ENCODE results near the gene PDZD2. TPM values are rescaled to one million over a fixed set of nuclear protein-coding genes. Genes with fewer than 3 reads are reported as not detected.

Gene PDZD2
- total RNA-seq, 4 donors from 2014 or later: 34.1 to 91.4 (median 51.0) TPM

DNA sequence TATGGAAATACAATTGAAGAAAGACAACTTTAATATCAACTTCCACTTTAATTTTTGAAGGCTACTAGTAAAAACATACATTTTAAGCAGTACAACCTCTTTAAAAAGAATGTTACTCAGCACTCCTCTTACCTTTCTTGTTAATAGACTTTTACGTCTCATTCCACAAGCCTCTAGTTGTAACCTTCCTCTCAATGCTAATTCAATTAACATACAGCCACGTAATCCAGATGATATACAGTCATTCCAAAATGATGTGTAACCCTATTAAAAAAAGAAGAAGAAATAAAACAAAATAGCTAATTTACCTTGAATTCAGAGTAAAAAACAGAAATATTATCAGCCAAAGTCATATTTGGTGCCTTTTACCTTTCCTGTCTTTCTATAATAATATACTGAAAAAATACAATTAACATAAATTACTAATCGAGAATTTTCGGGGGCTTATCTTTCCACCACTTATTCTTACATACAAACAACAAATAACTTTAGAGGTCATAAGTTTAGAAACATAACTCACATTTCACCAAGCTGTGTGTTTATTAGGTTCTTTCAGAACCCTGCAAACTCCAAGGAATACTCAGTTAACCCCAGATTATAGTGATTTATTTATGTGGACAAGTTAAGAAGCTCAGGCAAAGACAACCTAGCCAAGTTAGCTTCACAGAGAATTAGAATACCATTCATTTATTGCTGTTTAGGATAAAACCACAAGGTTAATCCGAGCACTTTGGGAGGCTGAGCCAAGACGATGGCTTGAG lies 504.9 kb downstream of the PDZD2 start:
- TF ChIP-seq, protein P1, sequence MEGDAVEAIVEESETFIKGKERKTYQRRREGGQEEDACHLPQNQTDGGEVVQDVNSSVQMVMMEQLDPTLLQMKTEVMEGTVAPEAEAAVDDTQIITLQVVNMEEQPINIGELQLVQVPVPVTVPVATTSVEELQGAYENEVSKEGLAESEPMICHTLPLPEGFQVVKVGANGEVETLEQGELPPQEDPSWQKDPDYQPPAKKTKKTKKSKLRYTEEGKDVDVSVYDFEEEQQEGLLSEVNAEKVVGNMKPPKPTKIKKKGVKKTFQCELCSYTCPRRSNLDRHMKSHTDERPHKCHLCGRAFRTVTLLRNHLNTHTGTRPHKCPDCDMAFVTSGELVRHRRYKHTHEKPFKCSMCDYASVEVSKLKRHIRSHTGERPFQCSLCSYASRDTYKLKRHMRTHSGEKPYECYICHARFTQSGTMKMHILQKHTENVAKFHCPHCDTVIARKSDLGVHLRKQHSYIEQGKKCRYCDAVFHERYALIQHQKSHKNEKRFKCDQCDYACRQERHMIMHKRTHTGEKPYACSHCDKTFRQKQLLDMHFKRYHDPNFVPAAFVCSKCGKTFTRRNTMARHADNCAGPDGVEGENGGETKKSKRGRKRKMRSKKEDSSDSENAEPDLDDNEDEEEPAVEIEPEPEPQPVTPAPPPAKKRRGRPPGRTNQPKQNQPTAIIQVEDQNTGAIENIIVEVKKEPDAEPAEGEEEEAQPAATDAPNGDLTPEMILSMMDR (IDR thresholded peaks at IDR 0.05; ENCODE audit: low read depth): no peak

DNA sequence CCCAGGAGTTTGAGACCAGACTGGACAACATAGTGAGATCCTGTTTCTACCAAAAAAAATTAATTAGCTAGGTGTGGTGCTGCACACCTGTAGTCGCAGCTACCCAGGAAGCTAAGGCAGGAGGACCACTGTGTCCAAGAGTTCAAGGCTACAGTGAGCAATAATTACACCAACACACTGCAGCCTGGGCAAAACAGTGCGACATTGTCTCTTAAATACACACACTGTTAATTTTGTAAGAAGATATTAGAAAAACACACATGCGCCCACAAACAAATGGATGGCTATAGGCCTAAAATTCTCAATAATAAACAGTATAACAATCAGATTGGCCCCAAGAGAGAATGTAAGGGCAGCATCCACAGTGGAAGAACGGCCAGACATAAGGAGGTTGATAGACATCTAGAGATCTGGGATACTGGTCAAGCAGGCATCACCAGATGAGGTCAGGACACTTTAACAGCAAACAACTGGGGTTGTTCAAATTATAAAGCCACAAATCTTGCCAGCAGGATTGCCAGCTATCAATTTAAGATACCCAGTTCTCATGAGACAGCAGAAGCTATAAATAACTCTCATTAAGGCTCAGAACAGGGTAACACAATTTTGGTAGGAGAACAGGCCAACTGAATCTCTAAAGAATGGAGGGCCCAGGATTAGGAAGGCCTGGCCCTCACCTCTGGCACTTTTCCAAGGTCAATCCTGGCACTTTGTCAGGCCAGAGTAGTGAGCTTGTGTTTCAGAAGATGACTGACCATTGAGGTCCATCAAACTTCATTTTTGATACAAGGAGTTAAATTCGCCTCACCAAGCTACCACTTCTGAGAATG lies 505.7 kb downstream of the PDZD2 start:
- TF ChIP-seq, protein P1 (IDR thresholded peaks at IDR 0.05; ENCODE audit: low read depth): no peak

DNA sequence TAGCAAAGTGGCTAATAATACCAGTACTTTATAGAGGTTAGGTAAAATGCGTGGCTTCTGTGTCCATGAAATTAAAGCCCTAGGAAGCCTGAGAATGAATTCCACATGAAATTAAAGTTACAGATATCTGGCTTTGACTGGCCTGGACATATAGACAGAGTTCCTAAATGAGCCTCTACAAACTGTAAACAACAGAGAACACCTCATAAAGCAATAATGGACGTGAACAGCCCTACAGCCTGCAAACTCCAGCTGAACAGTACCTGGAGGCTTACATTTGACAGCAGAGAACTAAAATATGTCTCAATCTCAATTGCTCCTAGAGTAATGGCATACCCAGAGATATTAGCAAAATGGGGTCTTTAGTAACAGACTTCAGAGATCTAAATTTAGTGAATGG lies 506.4 kb downstream of the PDZD2 start:
- TF ChIP-seq, protein P1 (IDR thresholded peaks at IDR 0.05; ENCODE audit: low read depth): no peak

DNA sequence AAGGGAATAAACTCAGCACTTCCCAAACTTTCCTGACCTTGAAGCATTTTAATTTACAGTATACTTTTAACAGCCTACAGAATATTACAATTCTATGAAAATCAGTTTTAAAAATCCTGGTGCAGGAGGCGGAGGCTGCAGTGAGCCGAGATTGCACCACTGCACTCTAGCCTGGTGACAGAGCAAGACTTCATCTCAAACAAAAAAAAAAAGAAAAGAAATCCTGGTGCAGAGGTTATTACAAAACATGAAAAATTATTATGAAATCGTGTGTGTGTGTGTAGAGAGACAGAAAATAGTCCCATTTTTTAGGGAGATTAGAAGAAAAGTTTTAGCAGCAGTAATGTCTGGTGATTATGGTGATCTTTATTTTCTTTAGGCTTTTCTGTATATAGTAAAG lies 508.3 kb downstream of the PDZD2 start:
- TF ChIP-seq, protein P1 (IDR thresholded peaks at IDR 0.05; ENCODE audit: low read depth): no peak

GRCh38 chr5:32147959-32148358 lies 509.0 kb downstream of the PDZD2 start:
- TF ChIP-seq, protein P1 (IDR thresholded peaks at IDR 0.05; ENCODE audit: low read depth): no peak

GRCh38 chr5:32150366-32150765 lies 511.4 kb downstream of the PDZD2 start:
- TF ChIP-seq, protein P1 (IDR thresholded peaks at IDR 0.05; ENCODE audit: low read depth): no peak

GRCh38 chr5:32151198-32151597 lies 512.3 kb downstream of the PDZD2 start:
- TF ChIP-seq, protein P1 (IDR thresholded peaks at IDR 0.05; ENCODE audit: low read depth): no peak

Measured in subcutaneous adipose tissue (tissue), 4 donors.